ACC112 (cell line): ENCODE measurements around the gene NPS.

Source experiments
- H2AFZ ChIP-seq: fragments of 200-600 bp; sonication (generic); one replicate; pipeline ENCODE4 v1.6.0; 2017; ENCODE audit warnings: antibody characterized with exemption, low read length; ENCODE audit not compliant: unreplicated experiment
- H3K27ac ChIP-seq: fragments of 200-600 bp; sonication (generic); 2 replicates; pipeline ENCODE4 v1.5.1; 2014; ENCODE audit warnings: low read depth, mild to moderate bottlenecking, antibody characterized with exemption, low read length, moderate library complexity
- H3K27me3 ChIP-seq: fragments of 200-600 bp; sonication (generic); 2 replicates; pipeline ENCODE4 v1.6.1; 2014; ENCODE audit warnings: mild to moderate bottlenecking, antibody characterized with exemption, low read length, moderate library complexity, mixed read lengths; ENCODE audit not compliant: insufficient read depth
- H3K36me3 ChIP-seq: fragments of 200-600 bp; sonication (generic); 2 replicates; pipeline ENCODE4 v1.6.1; 2016; ENCODE audit warnings: mild to moderate bottlenecking, antibody characterized with exemption, low read length, moderate library complexity, mixed read lengths; ENCODE audit not compliant: insufficient read depth
- H3K4me1 ChIP-seq: fragments of 200-600 bp; sonication (generic); one replicate; pipeline ENCODE4 v1.6.1; 2016; ENCODE audit warnings: low read length, mixed read lengths; ENCODE audit not compliant: insufficient read depth, unreplicated experiment, control insufficient read depth
- H3K4me3 ChIP-seq: fragments of 200-600 bp; sonication (generic); 2 replicates; pipeline ENCODE4 v1.5.1; 2014; ENCODE audit warnings: mild to moderate bottlenecking, low read depth, low read length
- H3K79me2 ChIP-seq: fragments of 200-600 bp; sonication (generic); one replicate; pipeline ENCODE4 v1.6.0; 2016; ENCODE audit warnings: low read length; ENCODE audit not compliant: control insufficient read depth, unreplicated experiment, insufficient read depth

Gene NPS

DNA sequence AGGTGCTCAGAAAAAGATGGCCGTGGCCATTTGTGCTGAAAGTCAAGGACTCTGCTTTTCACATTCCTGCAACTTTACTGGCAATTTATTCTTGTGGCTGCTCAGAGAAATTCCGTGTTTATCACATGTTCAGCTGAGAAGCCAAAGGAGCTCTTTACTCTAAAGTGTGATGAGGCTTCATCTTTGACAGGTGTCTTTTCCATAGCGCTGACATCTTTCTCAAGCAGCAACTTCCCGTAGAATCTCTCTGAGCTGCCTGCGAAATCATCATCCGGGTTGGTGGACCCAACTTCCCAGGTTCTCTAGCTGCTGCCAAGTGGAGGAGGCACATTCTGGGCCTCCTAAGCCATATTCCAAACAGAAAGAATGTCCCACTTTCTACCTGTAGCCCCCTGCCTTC is 16.9 kb upstream of the NPS start:
- no peaks in the 10 kb centered on the region for H3K36me3 ChIP-seq
- H2AFZ ChIP-seq: no peak overlapping the region
- no peaks in the 10 kb centered on the region for H3K4me1 ChIP-seq
- no peak overlapping the region for H3K4me3 ChIP-seq
- H3K27ac ChIP-seq: no peak overlapping the region
- H3K79me2 ChIP-seq: no peaks in the 10 kb centered on the region
- peaks cover 9% of the 10 kb centered on the region; the same call in 1 of the 2 replicates for H3K27me3 ChIP-seq

DNA sequence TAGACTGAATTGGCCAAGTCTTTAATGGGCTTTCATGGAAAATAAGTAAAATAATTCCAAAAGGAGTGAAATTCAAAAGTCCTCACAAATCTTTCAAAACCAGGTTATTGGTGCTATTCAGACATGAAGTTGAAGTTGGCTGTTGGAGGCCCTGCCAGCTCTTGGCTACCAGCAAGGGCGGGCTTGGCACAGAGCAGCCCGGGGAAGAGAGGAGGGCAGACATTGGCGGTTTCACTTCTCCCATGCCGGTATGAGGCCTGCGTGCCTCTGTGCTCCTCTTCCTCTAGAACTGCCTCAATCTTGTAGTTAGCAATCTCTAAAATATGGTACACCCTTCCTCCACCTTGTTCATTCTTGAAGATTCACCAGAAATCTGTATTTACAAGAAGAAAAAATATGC is 16.4 kb upstream of the NPS start:
- no peak overlapping the region for H3K4me3 ChIP-seq
- no peak overlapping the region for H3K27ac ChIP-seq
- no peaks in the 10 kb centered on the region for H3K36me3 ChIP-seq
- peaks cover 6% of the 10 kb centered on the region; the same call in 1 of the 2 replicates for H3K27me3 ChIP-seq
- H3K79me2 ChIP-seq: no peaks in the 10 kb centered on the region
- no peak overlapping the region for H2AFZ ChIP-seq
- H3K4me1 ChIP-seq: no peaks in the 10 kb centered on the region

DNA sequence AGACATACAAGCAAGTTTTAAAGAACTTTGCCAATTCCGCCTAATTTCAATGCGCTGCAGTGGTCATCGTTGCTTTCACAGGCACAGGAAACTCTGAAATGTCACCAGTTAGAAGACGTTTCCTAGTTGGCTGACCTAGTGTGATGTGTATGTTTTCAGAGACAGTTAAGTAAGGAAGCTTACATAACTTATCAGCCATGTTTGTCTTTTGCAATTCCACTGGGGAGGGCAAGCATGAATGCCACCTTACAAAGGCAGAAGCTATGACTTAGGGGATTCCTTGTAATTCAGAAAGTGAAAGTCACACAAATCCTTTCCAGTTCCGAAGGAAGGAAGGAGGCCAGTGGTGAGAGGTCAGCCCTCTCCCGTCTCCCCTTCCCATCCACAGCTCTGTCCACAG is 15.0 kb upstream of the NPS start:
- H3K79me2 ChIP-seq: no peaks in the 10 kb centered on the region
- no peak overlapping the region for H3K4me3 ChIP-seq
- H3K4me1 ChIP-seq: no peaks in the 10 kb centered on the region
- H3K36me3 ChIP-seq: no peaks in the 10 kb centered on the region
- H3K27me3 ChIP-seq: no peaks in the 10 kb centered on the region; the same call in 1 of the 2 replicates
- no peak overlapping the region for H3K27ac ChIP-seq
- no peak overlapping the region for H2AFZ ChIP-seq

DNA sequence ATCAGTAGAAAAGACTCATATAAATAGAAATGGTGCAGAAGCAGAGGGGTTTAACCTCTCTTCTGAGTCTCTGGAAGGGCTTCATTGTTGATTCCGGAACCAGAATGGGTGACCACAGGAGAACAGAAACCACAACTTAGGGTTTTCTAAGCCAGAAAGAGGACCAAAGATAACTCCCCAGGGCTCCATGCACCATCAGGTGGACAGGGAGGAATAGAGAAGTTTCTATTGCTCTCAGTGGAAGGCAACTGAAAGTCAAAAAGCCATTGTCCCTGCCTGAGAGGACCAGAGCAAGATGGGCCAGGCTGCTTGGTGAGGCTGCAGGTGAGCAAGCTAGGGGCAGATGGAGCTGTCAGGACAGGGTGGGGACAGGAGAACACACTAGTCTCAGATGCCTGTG is 14.6 kb upstream of the NPS start:
- H3K4me1 ChIP-seq: no peaks in the 10 kb centered on the region
- H3K4me3 ChIP-seq: no peak overlapping the region
- H2AFZ ChIP-seq: no peak overlapping the region
- no peaks in the 10 kb centered on the region for H3K79me2 ChIP-seq
- no peaks in the 10 kb centered on the region for H3K36me3 ChIP-seq
- no peak overlapping the region for H3K27ac ChIP-seq
- H3K27me3 ChIP-seq: no peaks in the 10 kb centered on the region

DNA sequence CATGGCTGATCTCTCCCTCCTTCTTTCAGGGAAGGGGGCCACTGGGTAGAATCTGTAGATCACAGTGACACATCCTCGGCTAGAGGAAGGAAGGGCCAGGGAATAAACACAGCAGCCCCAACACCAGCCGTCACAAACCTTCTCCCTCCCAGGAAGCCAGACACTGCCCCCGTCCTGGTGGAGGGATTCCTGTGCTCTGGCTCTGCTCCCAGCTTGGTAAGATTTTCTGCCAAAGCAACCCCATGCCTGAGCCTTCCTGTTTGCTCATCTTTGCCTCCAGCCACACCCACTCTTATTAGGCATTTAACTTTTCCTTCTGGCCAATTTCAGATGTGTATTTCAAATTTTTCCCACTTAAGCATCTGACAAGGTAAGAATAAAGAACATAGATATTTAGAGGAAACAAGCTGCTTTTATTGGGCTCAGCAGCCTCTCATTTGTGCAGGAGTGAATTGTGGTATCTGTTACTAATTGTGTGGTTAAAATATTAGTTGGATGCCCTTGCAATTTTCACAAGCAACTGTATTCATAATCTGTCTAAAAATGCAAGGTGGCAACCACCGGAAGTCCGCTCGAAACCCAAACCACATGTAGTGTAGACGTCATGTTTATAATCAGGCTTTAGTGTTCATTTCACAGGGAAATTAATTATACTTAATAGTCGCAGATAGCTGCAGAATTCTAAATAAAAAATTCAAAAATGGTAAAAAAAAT is 13.2 kb upstream of the NPS start:
- no peak overlapping the region for H3K27ac ChIP-seq
- H3K79me2 ChIP-seq: no peaks in the 10 kb centered on the region
- no peaks in the 10 kb centered on the region for H3K36me3 ChIP-seq
- H3K4me1 ChIP-seq: no peaks in the 10 kb centered on the region
- H3K27me3 ChIP-seq: no peaks in the 10 kb centered on the region
- no peak overlapping the region for H2AFZ ChIP-seq
- H3K4me3 ChIP-seq: no peak overlapping the region

DNA sequence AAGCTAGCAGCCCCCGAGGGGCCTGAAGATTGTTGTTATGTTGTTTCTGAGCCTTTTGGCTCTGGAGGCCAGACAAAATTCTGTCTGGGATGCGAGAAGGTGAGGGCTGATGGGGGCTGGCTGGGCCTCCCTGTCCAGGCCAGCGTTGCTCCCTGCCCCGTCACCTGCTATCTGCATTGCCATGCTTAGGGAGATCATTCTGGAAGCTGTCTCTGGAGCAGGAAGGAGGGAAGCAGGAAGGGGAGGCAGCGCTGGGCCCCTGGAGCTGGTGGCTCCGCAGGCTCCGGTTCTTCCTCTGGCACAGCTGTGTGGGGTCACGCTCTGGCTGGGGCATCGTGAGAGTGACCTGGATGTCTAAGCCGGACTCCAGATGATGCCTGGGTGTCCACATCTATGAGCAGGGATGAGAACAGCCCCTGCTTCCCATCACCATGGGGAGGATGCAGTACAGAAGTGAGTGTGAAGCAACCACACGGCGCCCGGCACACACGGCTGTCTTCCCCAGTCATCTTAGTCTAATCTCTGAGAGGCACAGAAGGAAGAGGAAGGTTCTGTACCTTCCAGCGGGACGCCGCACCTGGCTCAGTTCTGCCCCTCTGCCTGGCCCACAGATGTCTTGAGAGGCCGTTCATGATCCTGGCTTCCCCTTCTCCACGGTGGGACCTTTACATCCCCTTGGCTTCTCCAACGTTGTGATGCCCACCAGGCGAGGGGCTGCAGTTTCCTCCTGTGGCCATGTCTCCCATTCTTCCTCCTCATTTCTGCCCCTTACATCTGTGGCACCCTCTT is 11.9 kb upstream of the NPS start:
- Histone ChIP-seq H3K79me2 (no peaks in the 10 kb centered on the region), H2AFZ (no peak overlapping the region), H3K27me3 (no peaks in the 10 kb centered on the region), H3K27ac (no peak overlapping the region), H3K4me3 (no peak overlapping the region), H3K36me3 (no peaks in the 10 kb centered on the region), H3K4me1 (no peaks in the 10 kb centered on the region)

DNA sequence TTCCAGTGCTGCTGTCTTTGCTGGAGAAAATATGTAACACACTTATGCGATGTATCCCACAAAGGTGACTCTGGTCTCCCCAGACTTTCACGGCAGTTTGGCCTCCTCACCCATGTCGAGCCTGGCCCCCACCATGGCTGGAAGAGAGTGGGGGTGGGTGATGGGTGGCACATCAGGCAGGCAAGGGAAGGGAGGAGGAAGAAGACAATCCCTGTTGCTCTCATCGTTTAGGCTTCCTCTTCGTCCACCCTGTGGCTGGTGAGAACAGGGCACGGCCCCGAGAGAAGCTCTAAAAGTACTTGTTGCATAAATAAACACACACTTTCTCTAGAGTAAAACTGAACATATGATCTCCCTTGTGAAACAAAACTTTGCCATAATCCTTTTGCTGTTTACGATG is 11.2 kb upstream of the NPS start:
- Histone ChIP-seq H3K27ac (no peak overlapping the region), H3K4me1 (no peaks in the 10 kb centered on the region), H3K4me3 (no peak overlapping the region), H3K27me3 (no peaks in the 10 kb centered on the region), H3K79me2 (no peaks in the 10 kb centered on the region), H3K36me3 (no peaks in the 10 kb centered on the region), H2AFZ (no peak overlapping the region)

DNA sequence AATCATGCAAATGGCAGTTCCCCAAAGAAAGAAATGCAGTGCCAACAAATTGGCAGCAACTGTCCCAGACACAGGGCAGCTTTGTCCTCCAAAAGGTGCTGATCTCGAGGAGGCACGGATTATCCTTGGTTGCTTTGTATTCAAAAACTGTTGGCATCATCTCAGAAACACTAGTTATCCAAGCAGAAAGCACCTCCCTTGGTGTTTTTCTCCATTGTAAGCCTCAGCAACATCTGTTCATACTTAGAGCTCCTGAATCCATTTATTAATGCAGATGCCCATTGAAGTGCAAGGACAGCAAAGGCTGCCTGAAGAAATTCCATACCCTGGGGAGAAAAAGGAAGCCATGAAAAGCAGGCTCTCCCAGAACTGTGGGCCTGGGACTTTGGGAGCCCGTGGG is 1.1 kb upstream of the NPS start:
- no peaks in the 10 kb centered on the region for H3K4me1 ChIP-seq
- H3K4me3 ChIP-seq: no peak overlapping the region
- no peaks in the 10 kb centered on the region for H3K79me2 ChIP-seq
- H3K27me3 ChIP-seq: no peaks in the 10 kb centered on the region
- H3K36me3 ChIP-seq: no peaks in the 10 kb centered on the region
- H2AFZ ChIP-seq: no peak overlapping the region
- H3K27ac ChIP-seq: no peak overlapping the region

DNA sequence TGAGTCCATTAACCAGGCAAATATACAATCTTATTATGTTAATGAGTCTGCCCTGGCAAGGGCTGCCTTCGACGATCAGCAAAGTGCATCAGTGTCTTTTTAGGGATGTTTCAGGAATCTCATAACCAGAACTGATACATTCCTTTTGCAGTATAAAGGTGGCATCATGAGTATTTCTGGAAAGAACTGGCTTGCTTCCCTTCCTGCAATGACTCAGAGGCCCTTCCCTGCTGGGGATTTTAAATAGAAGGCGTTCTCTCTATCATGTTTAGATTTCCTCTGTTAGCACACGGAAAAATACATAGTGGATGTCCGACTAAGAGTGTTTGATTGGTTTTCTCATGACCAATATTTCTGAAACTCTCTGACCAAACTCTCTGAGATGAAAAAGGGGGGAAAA is 1.8 kb downstream of the NPS start:
- Histone ChIP-seq H2AFZ (no peak overlapping the region), H3K79me2 (no peaks in the 10 kb centered on the region), H3K4me3 (no peak overlapping the region)

DNA sequence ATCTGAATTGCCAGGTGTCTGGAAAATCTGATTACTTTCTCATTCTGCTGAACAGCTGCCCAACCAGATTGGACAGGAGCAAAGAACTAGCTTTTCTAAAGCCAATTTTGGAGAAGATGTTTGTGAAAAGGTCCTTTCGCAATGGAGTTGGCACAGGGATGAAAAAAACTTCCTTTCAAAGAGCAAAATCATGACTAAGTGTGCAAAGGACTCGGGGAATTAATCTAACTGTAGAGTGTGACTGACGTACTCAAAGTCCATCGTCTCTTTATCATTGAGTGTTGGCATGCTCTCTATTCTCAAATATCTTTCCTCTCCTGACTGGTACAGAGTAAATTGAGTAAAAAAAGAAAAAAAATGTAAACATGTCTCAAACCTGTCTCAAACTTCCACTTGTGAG is 3.3 kb downstream of the NPS start:
- no peaks in the 10 kb centered on the region for H3K27me3 ChIP-seq
- H3K4me3 ChIP-seq: no peak overlapping the region
- no peak overlapping the region for H2AFZ ChIP-seq
- H3K4me1 ChIP-seq: no peaks in the 10 kb centered on the region
- H3K36me3 ChIP-seq: no peaks in the 10 kb centered on the region
- H3K79me2 ChIP-seq: no peaks in the 10 kb centered on the region
- no peak overlapping the region for H3K27ac ChIP-seq

More for the DNA sequence above, 1.8 kb downstream of the NPS start:
- H3K4me1 ChIP-seq: no peaks in the 10 kb centered on the region
- H3K27me3 ChIP-seq: no peaks in the 10 kb centered on the region
- no peak overlapping the region for H3K27ac ChIP-seq
- H3K36me3 ChIP-seq: no peaks in the 10 kb centered on the region

DNA sequence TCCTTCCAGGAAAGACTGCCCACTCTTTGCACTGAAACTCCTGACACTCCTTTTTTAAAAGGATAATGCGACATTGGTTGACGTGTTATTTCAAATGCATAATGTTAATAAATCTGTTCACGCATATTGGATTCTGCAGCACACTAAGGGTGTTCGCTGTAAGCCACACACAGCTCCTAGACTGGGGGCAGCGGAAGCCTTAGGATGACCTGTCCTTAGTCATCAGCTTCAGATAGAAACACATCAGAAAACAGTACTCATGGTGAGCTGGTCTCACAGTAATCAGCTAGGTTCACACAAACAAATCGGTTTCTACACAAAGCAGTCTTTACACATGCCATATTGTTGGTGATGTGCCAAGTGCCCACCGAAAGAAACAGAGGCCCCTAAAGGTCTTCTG is 4.3 kb downstream of the NPS start:
- H3K27me3 ChIP-seq: no peaks in the 10 kb centered on the region
- H3K4me1 ChIP-seq: no peaks in the 10 kb centered on the region
- H3K79me2 ChIP-seq: no peaks in the 10 kb centered on the region
- no peak overlapping the region for H3K27ac ChIP-seq
- H3K4me3 ChIP-seq: no peak overlapping the region
- H3K36me3 ChIP-seq: no peaks in the 10 kb centered on the region
- H2AFZ ChIP-seq: no peak overlapping the region
